Ishikawa (cell line): ENCODE measurements around the gene SMAD3.

Experiments used
- EP300 ChIP-seq: IDR thresholded peaks from 2 replicates; pipeline ENCODE4 v1.6.1; 2012; ENCODE audit warnings: borderline replicate concordance
- TEAD4 ChIP-seq: IDR thresholded peaks from 2 replicates; pipeline ENCODE4 v1.6.1; 2012

DNA sequence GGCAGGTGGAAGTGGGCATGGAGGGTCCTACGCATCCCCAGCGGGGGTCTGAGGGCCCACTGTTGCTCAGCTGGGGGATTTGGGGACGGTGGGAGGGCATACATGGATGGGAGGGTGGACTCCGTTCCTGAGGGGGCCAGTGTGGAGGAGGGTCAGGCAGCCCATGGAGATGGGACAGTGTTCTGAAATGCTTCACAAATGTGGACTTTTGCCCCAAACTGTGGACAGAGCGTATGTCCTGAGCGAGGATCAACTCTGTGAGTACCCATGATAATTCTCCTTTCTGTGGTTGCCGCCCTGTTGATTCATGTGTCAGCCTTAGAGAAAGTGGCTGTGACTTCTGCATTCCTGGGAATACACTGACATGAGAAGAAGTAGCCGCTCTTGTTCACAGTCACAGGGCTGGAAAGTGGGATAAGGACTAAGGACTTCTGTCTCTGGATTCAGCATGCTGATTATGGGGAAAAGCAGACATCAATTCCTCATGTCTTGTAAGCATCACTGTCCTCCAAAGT is 33.4 kb downstream of the SMAD3 start:
- TF ChIP-seq EP300 (no peak), TEAD4 (no peak)
